Lower leg skin (tissue), 4 donors: ENCODE results near the gene RPS27L. TPM values are rescaled to one million over a fixed set of nuclear protein-coding genes. Genes with fewer than 3 reads are reported as not detected.

Experiments
- DNase-seq, 2 donors: peaks; one replicate each; pipeline ENCODE4 v3.0.0-alpha.2; 2019; ENCODE audit warnings: low spot score in 2 of 2
- H3K4me3 ChIP-seq: fragments of 200-600 bp; sonication (generic); 2 replicates; pipeline ENCODE4 v1.5.1; 2017; ENCODE audit warnings: mild to moderate bottlenecking, low read depth; ENCODE audit not compliant: poor library complexity, severe bottlenecking
- CTCF ChIP-seq, 3 donors: fragments of 450-650 bp; IDR thresholded peaks; one replicate each; pipeline ENCODE4 v1.5.1; 2016; ENCODE audit warnings: antibody characterized with exemption in 3 of 3, mild to moderate bottlenecking in 3 of 3, moderate library complexity in 2 of 3
- POLR2A ChIP-seq, 2 donors: fragments of 450-650 bp; IDR thresholded peaks; one replicate each; pipeline ENCODE4 v1.6.1; 2016 to 2017; ENCODE audit warnings: antibody characterized with exemption in 2 of 2, mild to moderate bottlenecking in 1 of 2, moderate library complexity in 1 of 2
- WGBS, 2 donors: methylation state at CpG; one replicate each; pipeline ENCODE4 v1.1.5; 2018; 5-methylcytosine and 5-hydroxymethylcytosine counted together
- intact Hi-C: fragments of 100-400 bp; cut with DNase I; formaldehyde crosslinking; loops from one replicate; pipeline ENCODE4 v1.15.0; 2023; ENCODE audit warnings: low total_unique reads
- total RNA-seq, 4 donors: library from RNA; depleted of rRNA; stranded (reverse); fragments of >200 nt; gene quantifications; one replicate each; pipeline ENCODE4 v1.1.0, GENCODE V29; 2016

The RPS27L gene
- total RNA-seq, 4 donors from 2014 or later, result 39.6 to 64.9 (median 55.8) TPM

- WGBS, 2 donors, result 38 to 47% methylated on average over 8 of the region's 8 CpGs
- no peak for TF ChIP-seq CTCF (IDR thresholded peaks at IDR 0.05)
- TF ChIP-seq POLR2A (IDR thresholded peaks at IDR 0.05), result no peak
- DNase-seq, result no peak
- no peak overlapping the region for H3K4me3 ChIP-seq
- intact Hi-C loops, result no loop called here
Measured at GRCh38 chr15:63198371-63199250, 41.3 kb upstream of the RPS27L start.

- 94 to 96% methylated on average over 1 of the region's 1 CpG for WGBS, 2 donors
- no peak for DNase-seq
- no peak for TF ChIP-seq CTCF (IDR thresholded peaks at IDR 0.05)
- no peak for TF ChIP-seq POLR2A (IDR thresholded peaks at IDR 0.05)
- intact Hi-C loops, result no loop called here
- no peak overlapping the region for H3K4me3 ChIP-seq
Measured at GRCh38 chr15:63197626-63198025, 40.3 kb upstream of the RPS27L start.

- no peak for DNase-seq
- intact Hi-C loops, result no loop called here
- no peak overlapping the region for H3K4me3 ChIP-seq
- WGBS, 2 donors, result 84 to 90% methylated on average over 1 of the region's 1 CpG
- TF ChIP-seq POLR2A (IDR thresholded peaks at IDR 0.05) (no peak), CTCF (IDR thresholded peaks at IDR 0.05) (no peak)
Measured at GRCh38 chr15:63196842-63197241, 39.6 kb upstream of the RPS27L start.

GRCh38 chr15:63195569-63196015 is 38.3 kb upstream of the RPS27L start:
- TF ChIP-seq POLR2A (IDR thresholded peaks at IDR 0.05), result no peak
- TF ChIP-seq CTCF (IDR thresholded peaks at IDR 0.05), result no peak
- H3K4me3 ChIP-seq, result no peak overlapping the region
- DNase-seq, result no peak
- intact Hi-C loops, result no loop called here
- WGBS, 2 donors, result 68 to 75% methylated on average over 3 of the region's 3 CpGs

GRCh38 chr15:63194880-63195568 is 37.7 kb upstream of the RPS27L start:
- WGBS, 2 donors, result 60 to 64% methylated on average over 4 of the region's 4 CpGs
- intact Hi-C loops, result no loop called here
- no peak for TF ChIP-seq CTCF (IDR thresholded peaks at IDR 0.05)
- TF ChIP-seq POLR2A (IDR thresholded peaks at IDR 0.05), result no peak
- no peak overlapping the region for H3K4me3 ChIP-seq
- DNase-seq, result no peak
